Vagina (tissue), 2 donors: Measurements from ENCODE around the gene SUN1.

Source experiments
- CTCF ChIP-seq, 3 experiments: fragments of 450-650 bp in 2 of 3; fragments of 200-600 bp in 1 of 3; sonication (generic) in 1 of 3; IDR thresholded peaks; one replicate each; pipeline ENCODE4 v1.5.1; 2017 to 2019; ENCODE audit warnings: antibody characterized with exemption in 3 of 3, mild to moderate bottlenecking in 2 of 3, moderate library complexity in 2 of 3
- POLR2A ChIP-seq, 2 donors: fragments of 450-650 bp; IDR thresholded peaks; one replicate each; pipeline ENCODE4 v1.6.1; 2017; ENCODE audit warnings: antibody characterized with exemption in 2 of 2, mild to moderate bottlenecking in 2 of 2, moderate library complexity in 2 of 2
- POLR2AphosphoS5 ChIP-seq, 2 donors: sonication (generic); formaldehyde crosslinking; IDR thresholded peaks; one replicate each; pipeline ENCODE4 v1.9.0; 2017; ENCODE audit warnings: antibody characterized with exemption in 2 of 2, mild to moderate bottlenecking in 2 of 2, low read depth in 1 of 2; ENCODE audit not compliant: insufficient read depth in 1 of 2

GRCh38 chr7:863106-863505 is 30.8 kb downstream of the SUN1 start:
- TF ChIP-seq POLR2A (IDR thresholded peaks at IDR 0.05) = no peak
- no peak for TF ChIP-seq POLR2AphosphoS5 (IDR thresholded peaks at IDR 0.05; ENCODE audit: insufficient read depth in 1 of 2, low read depth in 1 of 2)
- TF ChIP-seq CTCF (IDR thresholded peaks at IDR 0.05) = no peak
